22Rv1 (cell line): ENCODE data around the gene CLASP1.

ENCODE experiments used
- H3K27ac ChIP-seq: fragments of 450-650 bp; 2 replicates; pipeline ENCODE4 v1.5.1; 2017
- CTCF ChIP-seq: fragments of 450-650 bp; IDR thresholded peaks from 2 replicates; pipeline ENCODE4 v1.5.1; 2017; ENCODE audit warnings: mild to moderate bottlenecking
- ZFX ChIP-seq: fragments of 450-650 bp; IDR thresholded peaks from 2 replicates; pipeline ENCODE4 v1.6.1; 2017; ENCODE audit warnings: antibody characterized with exemption, borderline replicate concordance

CLASP1 gene

GRCh38 chr2:121412349-121412748 lies 236.9 kb downstream of the CLASP1 start:
- TF ChIP-seq ZFX (no peak), CTCF (no peak)
- H3K27ac ChIP-seq: no peak overlapping the region

- TF ChIP-seq CTCF: no peak
- no peak for TF ChIP-seq ZFX
- H3K27ac ChIP-seq: no peak overlapping the region
Observed at GRCh38 chr2:121409966-121410365, 239.3 kb downstream of the CLASP1 start.

GRCh38 chr2:121409388-121409787 lies 239.9 kb downstream of the CLASP1 start:
- TF ChIP-seq CTCF (no peak), ZFX (no peak)
- no peak overlapping the region for H3K27ac ChIP-seq

- TF ChIP-seq CTCF: no peak
- TF ChIP-seq ZFX: no peak
Observed at GRCh38 chr2:121408641-121409040, 240.6 kb downstream of the CLASP1 start.

GRCh38 chr2:121405233-121405632 lies 244.0 kb downstream of the CLASP1 start:
- TF ChIP-seq ZFX: no peak
- TF ChIP-seq CTCF: no peak
- H3K27ac ChIP-seq: no peak overlapping the region

More at GRCh38 chr2:121408641-121409040, 240.6 kb downstream of the CLASP1 start:
- H3K27ac ChIP-seq: no peak overlapping the region

- TF ChIP-seq CTCF (no peak), ZFX (no peak)
- H3K27ac ChIP-seq: no peak overlapping the region
Observed at GRCh38 chr2:121400201-121400600, 249.1 kb downstream of the CLASP1 start.

GRCh38 chr2:121398853-121399252 lies 250.4 kb downstream of the CLASP1 start:
- no peak overlapping the region for H3K27ac ChIP-seq
- no peak for TF ChIP-seq CTCF
- no peak for TF ChIP-seq ZFX
